ENCODE results near the gene DTWD2.
A peak's percentile ranks its signal among the peaks of the same experiment; 100 is the strongest.
"Not testable (repeated sequence)": the region's sequence is repeated elsewhere in the genome, so short reads cannot be mapped to it uniquely, and the experiment has no call there.

Gene DTWD2

GRCh38 chr5:118987988-118988865 lies at the start of gene DTWD2:
Gene DTWD2 (minus strand): TSS chr5:118988547. CDS start chr5:118988511, 36 bp downstream.
- no peak for FAIRE-seq

GRCh38 chr5:119037496-119038215 lies 49.3 kb upstream of the DTWD2 start:
- peak; percentile 88 for FAIRE-seq

- FAIRE-seq = peak; percentile 78
These were observed 47.9 kb upstream of the DTWD2 start for GRCh38 chr5:119036101-119036762.

GRCh38 chr5:119033135-119033534 lies 44.8 kb upstream of the DTWD2 start:
- no peak for FAIRE-seq

- FAIRE-seq = no peak
These were observed 44.3 kb upstream of the DTWD2 start for GRCh38 chr5:119032656-119033055.

GRCh38 chr5:119031905-119032304 lies 43.6 kb upstream of the DTWD2 start:
- no peak for FAIRE-seq

- no peak for FAIRE-seq
These were observed 42.9 kb upstream of the DTWD2 start for GRCh38 chr5:119031011-119031886.

- FAIRE-seq = no peak
These were observed 40.2 kb upstream of the DTWD2 start for GRCh38 chr5:119028575-119028974.

GRCh38 chr5:119022773-119023172 lies 34.4 kb upstream of the DTWD2 start:
- FAIRE-seq = no peak

- FAIRE-seq = peak; percentile 84
These were observed 33.8 kb upstream of the DTWD2 start for GRCh38 chr5:119022017-119022745.

GRCh38 chr5:119021149-119021732 lies 32.9 kb upstream of the DTWD2 start:
- no peak for FAIRE-seq

GRCh38 chr5:119019949-119020348 lies 31.6 kb upstream of the DTWD2 start:
- FAIRE-seq = no peak

- no peak for FAIRE-seq
These were observed 31.2 kb upstream of the DTWD2 start for GRCh38 chr5:119019501-119019900.

GRCh38 chr5:119017994-119018393 lies 29.6 kb upstream of the DTWD2 start:
- FAIRE-seq = no peak

- FAIRE-seq = no peak
These were observed 27.9 kb upstream of the DTWD2 start for GRCh38 chr5:119016125-119016774.

- no peak for FAIRE-seq
These were observed 22.8 kb upstream of the DTWD2 start for GRCh38 chr5:119011186-119011585.

GRCh38 chr5:119010206-119010605 lies 21.9 kb upstream of the DTWD2 start:
- FAIRE-seq = no peak

- no peak for FAIRE-seq
These were observed 20.8 kb upstream of the DTWD2 start for GRCh38 chr5:119009131-119009530.

GRCh38 chr5:118999696-119000095 lies 11.3 kb upstream of the DTWD2 start:
- no peak for FAIRE-seq

GRCh38 chr5:118998861-118999260 lies 10.5 kb upstream of the DTWD2 start:
- FAIRE-seq = not testable (repeated sequence)

GRCh38 chr5:118996098-118996497 lies 7.8 kb upstream of the DTWD2 start:
- no peak for FAIRE-seq

Measured in islet of Langerhans (tissue), 1 donor.